Measurements from ENCODE around the gene GALNT16. TPM values are rescaled to one million over a fixed set of nuclear protein-coding genes. Genes with fewer than 3 reads are reported as not detected.
"Not testable (repeated sequence)": the region's sequence is repeated elsewhere in the genome, so short reads cannot be mapped to it uniquely, and the experiment has no call there.

The GALNT16 gene
- total RNA-seq, 4 donors from 2014 or later = 5.8 to 18.4 (median 10.5) TPM

- WGBS = 87% methylated on average over 20 of the region's 21 CpGs
- TF ChIP-seq CTCF (IDR thresholded peaks at IDR 0.05) (no peak), POLR2A (IDR thresholded peaks at IDR 0.05; ENCODE audit: low read depth) (no peak), EP300 (IDR thresholded peaks at IDR 0.05) (no peak), POLR2AphosphoS5 (IDR thresholded peaks at IDR 0.05) (no peak)
- H3K9me3 ChIP-seq = no peaks in the 10 kb centered on the region
- H3K4me1 ChIP-seq = peaks cover 0 to 29% (median 12%) of the 10 kb centered on the region in 4 donors
- intact Hi-C loops (cut with DNase I) = no loop called here
- no peaks in the 10 kb centered on the region for H3K27me3 ChIP-seq
- no peak overlapping the region for H3K4me3 ChIP-seq
- no peak for DNase-seq (ENCODE audit: extremely low spot score)
- H3K27ac ChIP-seq (replicated peaks in 1 of 4) = no peak overlapping the region
- no peaks in the 10 kb centered on the region for H3K36me3 ChIP-seq
These were observed 11.1 kb downstream of the GALNT16 start for GRCh38 chr14:69270795-69271708.

- no peak overlapping the region for H3K4me3 ChIP-seq
- 50% methylated on average over 2 of the region's 2 CpGs for WGBS
- no peak for DNase-seq (ENCODE audit: extremely low spot score)
These were observed 14.4 kb downstream of the GALNT16 start for GRCh38 chr14:69274321-69274720.

GRCh38 chr14:69275331-69275730 lies 15.4 kb downstream of the GALNT16 start:
- Histone ChIP-seq H3K9me3 (no peaks in the 10 kb centered on the region), H3K27me3 (no peaks in the 10 kb centered on the region), H3K4me1 (peaks cover 0 to 3% (median 0%) of the 10 kb centered on the region in 4 donors), H3K4me3 (no peak overlapping the region), H3K36me3 (no peaks in the 10 kb centered on the region), H3K27ac (replicated peaks in 1 of 4) (no peak overlapping the region)
- 95% methylated on average over 2 of the region's 2 CpGs for WGBS
- intact Hi-C loops (cut with DNase I) = no loop called here
- DNase-seq (ENCODE audit: extremely low spot score) = no peak
- TF ChIP-seq POLR2A (IDR thresholded peaks at IDR 0.05; ENCODE audit: low read depth) (no peak), EP300 (IDR thresholded peaks at IDR 0.05) (no peak), CTCF (IDR thresholded peaks at IDR 0.05) (no peak), POLR2AphosphoS5 (IDR thresholded peaks at IDR 0.05) (no peak)

More at GRCh38 chr14:69274321-69274720, 14.4 kb downstream of the GALNT16 start:
- Histone ChIP-seq H3K4me1 (peaks cover 0 to 3% (median 0%) of the 10 kb centered on the region in 4 donors), H3K36me3 (no peaks in the 10 kb centered on the region), H3K27ac (replicated peaks in 1 of 4) (no peak overlapping the region), H3K27me3 (no peaks in the 10 kb centered on the region), H3K9me3 (no peaks in the 10 kb centered on the region)
- TF ChIP-seq CTCF (IDR thresholded peaks at IDR 0.05) (no peak), POLR2AphosphoS5 (IDR thresholded peaks at IDR 0.05) (no peak), POLR2A (IDR thresholded peaks at IDR 0.05; ENCODE audit: low read depth) (no peak), EP300 (IDR thresholded peaks at IDR 0.05) (no peak)
- intact Hi-C loops (cut with DNase I) = no loop called here

GRCh38 chr14:69277356-69277755 lies 17.4 kb downstream of the GALNT16 start:
- H3K36me3 ChIP-seq; H3K4me1 ChIP-seq; H3K9me3 ChIP-seq; H3K4me3 ChIP-seq; intact Hi-C loops (cut with DNase I); H3K27ac ChIP-seq (replicated peaks in 1 of 4); H3K27me3 ChIP-seq; DNase-seq (ENCODE audit: extremely low spot score): not testable (repeated sequence)
- 90% methylated on average over 3 of the region's 3 CpGs for WGBS

GRCh38 chr14:69280746-69281291 lies 20.9 kb downstream of the GALNT16 start:
- DNase-seq (ENCODE audit: extremely low spot score) = no peak
- TF ChIP-seq CTCF (IDR thresholded peaks at IDR 0.05) = no peak
- no peak for TF ChIP-seq EP300 (IDR thresholded peaks at IDR 0.05)
- no peak for TF ChIP-seq POLR2A (IDR thresholded peaks at IDR 0.05; ENCODE audit: low read depth)
- no peak for TF ChIP-seq POLR2AphosphoS5 (IDR thresholded peaks at IDR 0.05)
- Histone ChIP-seq H3K9me3 (no peaks in the 10 kb centered on the region), H3K4me3 (no peak overlapping the region), H3K36me3 (no peaks in the 10 kb centered on the region), H3K27me3 (no peaks in the 10 kb centered on the region), H3K4me1 (peaks cover 0 to 11% (median 0%) of the 10 kb centered on the region in 4 donors), H3K27ac (replicated peaks in 1 of 4) (no peak overlapping the region)
- intact Hi-C loops (cut with DNase I) = no loop called here
- 95% methylated on average over 6 of the region's 9 CpGs for WGBS

All from esophagus muscularis mucosa (tissue), 4 donors.